ENCODE data around the gene STYX.

The STYX gene

DNA sequence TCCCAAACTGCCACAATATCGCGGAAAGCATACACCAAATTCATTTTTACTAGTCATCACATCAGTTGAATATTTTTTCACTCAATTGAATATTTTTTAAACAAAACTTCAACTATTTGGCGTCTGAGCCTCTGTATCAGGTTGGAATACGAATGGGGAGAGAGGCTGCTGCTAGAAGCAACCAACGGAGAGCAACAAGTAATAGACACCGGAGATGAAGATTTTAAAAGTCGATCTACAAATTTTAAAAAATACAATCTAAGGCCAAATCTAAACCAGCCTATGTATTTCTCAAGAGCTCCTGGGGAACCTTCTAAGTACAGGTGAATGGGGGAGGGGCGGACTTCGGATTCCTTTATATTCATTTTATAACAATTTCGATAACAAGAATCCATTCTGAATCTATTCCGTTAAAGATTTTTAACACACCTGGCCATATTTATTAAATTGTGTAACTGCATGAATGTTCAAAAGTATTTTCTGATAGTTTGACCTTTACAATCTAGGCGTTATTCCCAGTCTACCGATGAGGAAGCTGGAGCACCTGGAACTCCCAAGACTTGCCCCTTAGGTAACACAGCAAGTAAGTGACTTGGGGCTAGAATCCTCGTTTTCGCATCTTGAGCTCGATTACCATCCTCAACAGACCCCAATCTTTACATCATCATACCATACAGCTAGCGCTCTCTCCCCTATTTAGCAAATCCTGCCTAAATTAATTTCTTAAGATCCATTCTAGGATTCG is 60.2 kb downstream of the STYX start:
- DNase-seq: no peak

DNA sequence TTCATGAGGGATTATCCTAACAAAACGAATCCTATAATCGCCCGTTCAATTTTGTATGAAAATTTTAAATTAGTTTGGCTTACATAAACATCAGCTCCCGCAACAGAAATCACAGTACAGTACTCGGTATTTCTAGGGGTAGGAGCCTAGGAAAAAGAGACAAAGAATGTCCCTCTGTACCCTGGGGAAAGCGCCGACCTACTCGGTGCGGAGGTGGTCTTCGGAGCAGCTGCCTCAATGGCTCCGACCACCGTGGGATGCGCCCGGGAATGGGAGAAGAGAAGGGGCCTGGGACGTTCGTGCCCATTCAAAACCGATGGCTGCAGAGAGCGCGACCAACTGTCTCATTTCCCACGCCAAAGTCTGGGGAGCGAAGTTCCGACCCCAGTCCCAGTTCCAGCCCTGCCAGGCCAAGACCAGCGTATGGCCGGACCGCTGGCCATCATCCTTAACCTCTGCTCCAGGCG is 60.8 kb downstream of the STYX start:
- DNase-seq: peak in 3 of 14 donors; percentile 37 to 55 (median 40)

DNA sequence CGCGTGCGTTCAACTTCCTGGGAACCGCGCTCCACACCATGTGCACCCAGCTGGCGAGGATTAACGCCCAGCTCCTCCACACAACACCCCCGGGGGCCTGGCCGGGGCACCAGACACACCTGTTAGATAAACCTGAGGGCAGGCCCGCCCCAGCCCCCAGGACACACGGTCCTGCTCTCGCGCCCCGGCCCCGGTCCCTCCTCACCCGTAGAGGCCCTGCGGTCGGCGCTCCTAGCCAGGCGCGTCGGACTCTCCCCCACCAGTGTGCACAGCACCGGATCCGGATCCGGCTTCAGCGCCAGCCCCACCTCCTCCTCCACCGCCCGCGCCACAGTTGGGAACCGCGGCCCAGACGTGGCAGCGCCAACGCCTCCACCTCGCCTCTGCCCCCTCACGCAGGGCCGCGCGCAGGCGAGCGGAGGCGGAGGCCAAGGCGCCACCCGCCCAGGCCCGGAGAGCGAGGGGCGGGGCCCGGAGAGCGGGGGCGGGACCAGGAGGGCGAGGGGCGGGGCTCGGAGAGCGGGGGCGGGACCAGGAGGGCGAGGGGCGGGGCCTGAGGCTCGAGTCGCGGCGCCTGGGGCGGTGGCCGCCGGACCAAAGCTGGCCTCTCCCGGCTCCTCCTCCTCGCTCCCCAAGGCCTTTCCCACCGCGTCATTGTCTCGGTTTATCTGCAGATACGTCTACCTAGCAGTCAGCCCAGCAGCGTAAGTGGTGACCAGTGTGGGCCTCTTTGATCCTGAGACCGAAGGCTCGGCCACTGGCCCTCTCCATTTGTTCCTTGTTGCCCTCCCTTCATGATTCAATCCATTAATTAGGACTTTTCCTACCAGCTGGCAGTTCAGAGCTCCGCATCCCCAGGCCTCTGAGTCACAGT is 61.5 kb downstream of the STYX start, which contains the start of gene GNPNAT1:
TSS of gene GNPNAT1 (minus strand) at position 385 of the 874 bp plus-strand sequence. CDS start 6,957 bp downstream, outside the sequence.
- peak; percentile 3 to 91 (median 80) for DNase-seq

DNA sequence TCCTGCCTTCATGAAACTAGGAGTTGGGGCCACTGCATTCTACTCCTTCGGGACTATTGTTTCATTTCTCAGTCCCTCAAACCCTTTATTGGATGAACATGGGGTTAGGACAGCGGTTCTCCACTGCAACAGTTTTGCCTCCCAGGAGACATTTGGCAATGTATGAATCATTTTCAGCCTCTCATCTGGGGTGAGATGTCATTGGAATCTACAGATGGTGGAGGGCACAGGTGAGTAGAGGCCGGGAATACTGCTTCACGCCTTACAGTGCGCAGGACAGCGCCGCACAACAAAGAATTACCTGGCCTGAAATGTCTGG is 62.1 kb downstream of the STYX start:
- no peak for DNase-seq

DNA sequence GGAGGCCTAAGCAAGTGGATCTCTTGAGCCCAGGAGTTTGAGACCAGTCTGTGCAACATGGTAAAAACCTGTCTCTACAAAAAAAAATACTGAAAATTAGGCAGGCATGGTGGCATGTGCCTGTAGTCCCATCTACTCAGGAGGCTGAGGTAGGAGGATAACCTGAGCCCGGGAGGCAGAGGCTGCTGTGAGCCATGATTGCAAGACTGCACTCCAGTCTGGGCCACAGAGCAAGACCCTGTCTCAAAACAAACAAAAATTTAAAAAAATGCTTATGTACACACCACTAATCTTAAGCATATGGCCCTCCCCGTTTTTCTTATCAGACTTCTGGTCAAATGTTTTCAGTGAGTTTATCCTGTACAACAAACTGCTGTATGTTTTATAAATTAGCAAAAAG is 63.1 kb downstream of the STYX start:
- DNase-seq: no peak

DNA sequence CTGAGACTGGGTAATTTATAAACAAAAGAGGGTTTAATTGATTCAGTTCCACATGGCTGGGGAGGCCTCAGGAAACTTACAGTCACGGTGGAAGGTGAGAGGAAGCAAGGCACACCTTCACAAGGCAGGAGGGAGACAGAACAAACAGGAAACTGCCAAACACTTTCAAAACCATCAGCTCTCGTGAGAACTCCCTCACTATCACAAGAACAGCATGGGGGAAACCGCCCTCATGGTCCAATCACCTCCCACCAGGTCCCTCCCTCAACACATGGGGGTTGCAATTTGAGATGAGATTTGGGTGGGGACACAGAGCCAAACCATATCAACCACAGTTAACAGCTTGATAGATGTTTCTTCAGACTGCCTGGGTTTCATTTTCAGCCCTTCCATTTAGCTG is 67.7 kb downstream of the STYX start:
- DNase-seq: no peak

DNA sequence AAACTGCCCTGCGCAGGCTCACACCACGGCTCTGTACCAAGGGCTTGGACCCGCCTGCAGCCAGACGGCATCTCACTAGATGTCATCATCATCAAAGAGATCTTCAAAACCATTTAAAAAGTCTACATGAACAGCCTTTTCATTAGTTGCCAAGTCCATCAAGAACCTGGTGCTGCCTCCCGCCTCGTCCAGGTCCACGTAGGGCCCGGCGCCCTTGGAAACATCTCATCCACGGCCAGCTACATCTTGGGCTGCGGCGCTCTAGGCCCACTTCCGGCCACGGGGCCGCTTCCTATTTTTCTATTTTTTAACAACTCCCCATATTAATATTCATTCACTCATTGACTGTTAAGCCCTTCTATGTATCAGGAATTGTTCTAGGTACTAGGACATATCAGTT is 68.9 kb downstream of the STYX start:
- DNase-seq: no peak

DNA sequence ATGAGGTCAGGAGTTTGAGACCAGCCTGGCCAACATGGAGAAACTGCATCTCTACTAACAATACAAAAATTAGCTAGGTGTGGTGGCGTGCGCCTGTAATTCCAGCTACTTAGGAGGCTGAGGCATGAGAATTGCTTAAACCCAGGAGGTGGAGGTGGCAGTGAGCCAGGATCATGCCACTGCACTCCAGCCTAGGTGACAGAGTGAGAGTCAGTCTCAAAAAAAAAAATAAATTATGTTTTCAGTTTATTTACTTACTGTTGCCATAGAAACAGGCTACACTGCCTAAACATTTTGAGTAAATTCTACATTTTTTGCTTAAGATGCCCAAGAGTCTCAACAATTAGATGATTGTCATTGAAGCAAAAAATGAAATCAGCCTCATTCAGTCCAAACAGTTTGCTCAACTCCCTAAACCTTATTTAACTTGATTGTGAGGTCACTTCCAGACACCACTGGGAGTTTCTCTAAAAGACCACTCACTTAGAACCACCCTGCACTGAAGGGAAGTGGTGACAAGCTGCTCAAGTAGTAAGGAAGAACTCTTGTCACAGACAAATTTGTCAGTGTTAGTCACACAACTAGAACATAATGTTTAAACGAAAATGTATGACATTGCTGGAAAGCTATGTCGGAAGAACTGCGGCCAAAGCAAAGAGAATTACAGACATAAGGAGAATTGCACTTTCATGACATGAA is 71.2 kb downstream of the STYX start:
- no peak for DNase-seq

DNA sequence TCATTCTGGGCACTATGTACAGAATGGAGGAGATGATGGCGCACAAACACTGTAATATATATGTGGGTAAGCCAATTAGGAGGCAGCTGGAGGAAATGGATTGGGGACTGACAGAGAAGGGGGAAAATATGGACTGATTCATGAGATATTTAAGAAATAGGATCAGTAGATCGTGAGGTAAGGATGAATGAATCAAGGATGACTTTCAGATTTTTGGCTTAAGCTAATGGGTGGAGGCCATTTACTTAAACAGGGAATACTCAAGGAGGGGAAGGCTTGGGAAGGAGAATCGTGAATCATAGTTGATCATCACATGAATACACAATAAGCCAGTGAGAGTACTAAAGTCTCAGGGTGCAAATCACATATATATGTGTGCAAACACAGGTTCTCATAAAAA is 72.6 kb downstream of the STYX start:
- no peak for DNase-seq

DNA sequence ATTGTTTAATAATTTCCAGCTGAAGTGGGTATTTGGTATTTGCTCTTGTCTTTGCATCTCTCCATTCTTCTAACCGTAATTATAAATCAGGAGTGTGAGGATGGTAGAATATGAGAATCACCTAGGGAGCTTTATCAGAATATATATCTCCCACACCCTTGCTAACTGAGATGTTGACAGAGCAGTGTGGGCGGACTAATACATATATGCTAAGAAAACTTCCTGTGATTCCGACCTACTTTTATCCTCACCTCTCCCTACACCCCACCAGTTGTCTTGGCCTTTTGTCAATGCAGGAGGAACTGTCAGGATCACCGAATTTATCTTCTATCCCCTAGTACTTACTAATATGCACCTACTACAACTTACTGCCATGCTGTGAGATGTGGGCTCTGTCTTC is 76.1 kb downstream of the STYX start:
- DNase-seq: no peak

DNA sequence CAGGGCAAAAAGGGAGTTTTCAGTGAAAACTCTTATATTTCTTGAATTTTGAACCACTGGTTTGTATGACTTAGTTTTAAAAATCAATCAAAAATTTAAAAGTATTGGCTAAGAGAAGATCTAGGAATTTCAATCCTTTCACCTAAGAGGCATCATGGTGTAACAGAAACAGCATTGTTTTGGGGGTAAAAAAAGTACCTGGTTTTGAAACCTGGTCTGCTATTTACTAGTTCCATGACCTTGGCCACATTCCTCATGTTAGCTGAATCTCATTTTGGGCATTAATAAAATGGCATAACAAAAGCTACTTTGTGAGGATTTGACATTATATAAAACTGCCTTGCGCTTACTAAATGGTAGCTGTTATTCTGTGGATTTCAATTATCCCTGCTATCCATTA is 78.1 kb downstream of the STYX start:
- DNase-seq: no peak

DNA sequence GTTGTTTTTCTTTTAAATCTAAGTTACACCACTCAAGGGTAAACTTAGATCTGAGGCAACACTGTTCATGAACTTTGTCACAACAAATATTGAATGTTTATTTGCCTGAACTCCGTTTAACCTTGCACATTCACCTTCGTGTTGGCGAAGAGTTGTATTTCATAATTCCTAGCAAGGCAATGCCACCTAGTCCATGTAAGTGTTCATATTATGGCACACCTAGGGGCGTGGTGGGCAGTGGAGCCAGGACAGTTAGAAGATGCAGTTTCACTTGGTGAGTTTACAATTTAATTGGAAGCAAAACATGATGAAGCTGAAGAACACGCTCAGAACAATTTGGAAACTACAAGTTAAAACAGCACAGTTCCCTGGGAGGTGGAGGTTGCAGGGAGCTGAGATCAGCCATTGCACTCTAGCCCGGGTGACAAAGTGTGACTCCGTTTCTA is 91.9 kb downstream of the STYX start:
- no peak for DNase-seq

DNA sequence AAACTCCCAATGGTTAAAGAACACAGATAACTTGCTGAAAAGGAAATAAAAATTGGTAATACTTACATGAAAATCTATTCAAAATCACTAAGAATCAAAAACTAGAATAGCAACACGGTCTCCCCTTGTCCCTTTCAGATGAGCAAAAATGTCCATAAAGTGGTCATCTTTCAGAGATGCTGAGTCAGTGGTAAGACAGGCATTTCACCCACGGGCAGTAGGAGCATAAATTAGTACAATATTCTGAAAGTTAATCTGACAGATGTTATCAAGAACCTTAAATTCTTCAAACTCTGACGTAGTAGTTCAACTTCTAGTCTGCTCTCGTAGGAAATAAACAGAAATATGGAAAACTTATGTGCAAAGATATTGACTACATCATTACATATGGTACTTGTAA is 94.5 kb downstream of the STYX start:
- no peak for DNase-seq
